Esophagus squamous epithelium (tissue), 5 donors: ENCODE results near the gene HIPK2. TPM values are rescaled to one million over a fixed set of nuclear protein-coding genes. Genes with fewer than 3 reads are reported as not detected.

Experiments
- DNase-seq: peaks from one replicate; lab custom pipeline; 2025; lab: John Stamatoyannopoulos, UW
- H3K27ac ChIP-seq, 4 donors: fragments of 200-600 bp; sonication (generic); one replicate each; pipeline ENCODE4 v1.5.1; 2016 to 2019; ENCODE audit warnings: mild to moderate bottlenecking in 1 of 4
- H3K27me3 ChIP-seq, 4 donors: fragments of 200-600 bp; sonication (generic); 1 replicate in 3 of 4; 2 replicates in 1 of 4; pipeline versions ENCODE4 v1.5.1 to v1.6.0; 2017 to 2021; ENCODE audit warnings: antibody characterized with exemption in 1 of 4
- H3K36me3 ChIP-seq, 3 donors: fragments of 200-600 bp; sonication (generic); one replicate each; pipeline ENCODE4 v1.5.1; 2016 to 2019
- H3K4me1 ChIP-seq, 3 donors: fragments of 200-600 bp; sonication (generic); one replicate each; pipeline ENCODE4 v1.5.1; 2017 to 2019
- H3K4me3 ChIP-seq, 4 donors: fragments of 200-600 bp; sonication (generic); 1 replicate in 3 of 4; 2 replicates in 1 of 4; pipeline ENCODE4 v1.5.1; 2016 to 2019; ENCODE audit warnings: mild to moderate bottlenecking in 2 of 4, moderate library complexity in 1 of 4
- H3K9me3 ChIP-seq, 3 donors: fragments of 200-600 bp; sonication (generic); one replicate each; pipeline ENCODE4 v1.5.1; 2016 to 2019
- CTCF ChIP-seq, 6 experiments: fragments of 450-650 bp in 4 of 6; fragments of 200-600 bp in 2 of 6; sonication (generic) in 2 of 6; IDR thresholded peaks; one replicate each; pipeline ENCODE4 v1.5.1; 2016 to 2019; ENCODE audit warnings: antibody characterized with exemption in 6 of 6, mild to moderate bottlenecking in 4 of 6, moderate library complexity in 4 of 6
- POLR2A ChIP-seq, 4 donors: fragments of 450-650 bp; IDR thresholded peaks; one replicate each; pipeline ENCODE4 v1.6.1; 2017; ENCODE audit warnings: antibody characterized with exemption in 4 of 4, mild to moderate bottlenecking in 4 of 4, moderate library complexity in 3 of 4
- WGBS, 2 donors: methylation state at CpG; one replicate each; pipeline ENCODE4 v1.1.5; 2018; 5-methylcytosine and 5-hydroxymethylcytosine counted together
- intact Hi-C: fragments of 100-400 bp; cut with DNase I; formaldehyde crosslinking; loops from one replicate; pipeline ENCODE4 v1.15.0; 2022
- total RNA-seq, 4 donors: library from RNA; depleted of rRNA; stranded (reverse); fragments of >200 nt; gene quantifications; one replicate each; pipeline ENCODE4 v1.1.0, GENCODE V29; 2016
- donor health status: DM: yes; HTN: yes; CAD: no.

HIPK2 gene
- total RNA-seq, 4 donors from 2014 or later: 17.8 to 37.9 (median 29.3) TPM

DNA sequence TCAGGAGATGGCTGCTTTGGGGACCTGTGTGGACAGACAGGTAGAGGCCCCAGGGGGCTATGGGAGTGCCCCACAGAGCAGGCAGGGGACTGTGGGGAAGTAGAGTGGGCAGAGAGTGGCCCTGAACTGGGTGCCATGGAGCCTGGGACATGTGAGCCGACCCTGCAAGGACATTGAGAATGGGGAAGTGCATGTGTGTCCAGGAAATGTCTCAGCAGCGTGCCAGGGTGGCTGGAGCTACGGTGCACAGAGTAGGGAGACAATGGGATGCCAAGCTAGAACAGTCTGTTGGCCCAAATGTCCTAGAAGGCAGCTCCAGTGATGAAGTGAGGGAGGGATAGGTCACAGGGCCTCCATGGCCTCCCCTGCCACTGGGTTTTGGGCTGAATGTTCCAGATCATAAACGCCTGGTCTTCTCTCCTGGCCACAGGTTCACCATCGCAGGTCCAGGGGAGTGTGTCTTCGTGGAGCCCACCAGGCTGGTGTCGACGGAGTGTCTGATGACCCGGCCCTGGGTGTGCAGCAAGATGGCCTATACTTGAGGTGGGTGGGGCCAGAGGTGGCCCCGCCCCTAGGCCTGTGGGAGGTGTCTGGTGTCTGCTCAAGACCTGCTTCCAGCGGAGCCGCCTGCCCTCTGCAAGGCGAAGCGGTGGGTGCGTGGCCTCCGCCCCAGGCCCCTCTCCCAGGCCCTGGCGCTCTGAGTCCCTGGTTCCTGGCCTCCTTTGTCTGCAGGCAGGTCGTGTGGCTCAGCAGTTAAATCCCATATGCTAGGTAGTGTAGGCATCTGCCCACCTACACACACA lies 233.8 kb downstream of the HIPK2 start:
- WGBS, 2 donors: 48 to 86% methylated on average over 4 to 11 of the region's 18 CpGs
- Histone ChIP-seq H3K9me3 (no peaks in the 10 kb centered on the region), H3K27ac (no peak overlapping the region), H3K27me3 (peaks cover 0 to 30% (median 0%) of the 10 kb centered on the region in 4 donors), H3K36me3 (no peaks in the 10 kb centered on the region), H3K4me3 (no peak overlapping the region), H3K4me1 (peaks cover 0 to 9% (median 0%) of the 10 kb centered on the region in 3 donors)
- no peak for DNase-seq
- no peak for TF ChIP-seq CTCF (IDR thresholded peaks at IDR 0.05)
- no peak for TF ChIP-seq POLR2A (IDR thresholded peaks at IDR 0.05)
- intact Hi-C loops: no loop called here

DNA sequence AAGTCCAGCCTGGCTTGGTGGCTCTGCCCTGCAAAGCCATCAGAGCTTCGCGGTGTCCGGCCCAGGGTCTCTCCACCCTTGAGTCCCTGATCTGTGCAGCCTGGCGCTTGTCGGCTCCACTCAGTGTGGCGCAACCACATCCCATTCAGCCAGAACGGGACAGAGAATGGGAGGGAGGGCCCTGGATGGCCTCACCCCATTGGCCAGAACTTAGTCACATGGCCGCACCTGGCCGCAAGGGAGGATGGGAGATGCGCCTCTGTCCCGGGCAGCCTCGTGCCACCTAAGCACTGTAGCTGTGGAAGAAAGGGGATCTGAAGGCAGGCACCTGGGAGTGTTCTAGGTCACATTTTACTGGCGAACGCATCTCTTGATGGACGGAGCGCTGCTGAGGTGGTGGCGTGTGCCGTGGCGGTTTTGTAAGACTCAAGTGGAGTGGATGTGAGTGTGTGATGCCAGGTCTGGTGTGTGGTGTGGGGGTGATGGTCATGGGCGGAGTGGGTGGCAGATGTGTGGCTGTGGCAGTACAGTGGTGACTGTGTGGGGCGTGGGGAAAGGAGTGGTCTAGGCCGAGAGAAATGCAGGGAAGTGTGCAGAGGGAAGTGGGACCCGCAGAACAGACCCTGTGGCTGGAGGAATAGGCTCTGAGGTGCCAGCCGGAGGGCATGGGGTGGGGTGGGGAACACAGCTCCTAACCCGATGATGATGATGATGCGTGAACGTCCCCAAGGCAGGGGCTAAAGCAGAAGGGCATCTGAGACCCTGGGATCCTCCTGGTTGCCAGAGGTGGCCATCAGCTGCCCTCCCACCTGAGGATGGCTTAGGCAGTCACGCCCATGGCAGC lies 235.3 kb downstream of the HIPK2 start:
- no peak for TF ChIP-seq CTCF (IDR thresholded peaks at IDR 0.05)
- no peak for TF ChIP-seq POLR2A (IDR thresholded peaks at IDR 0.05)
- Histone ChIP-seq H3K36me3 (no peaks in the 10 kb centered on the region), H3K9me3 (no peaks in the 10 kb centered on the region), H3K27me3 (peaks cover 0 to 30% (median 0%) of the 10 kb centered on the region in 4 donors), H3K4me3 (no peak overlapping the region), H3K27ac (no peak overlapping the region), H3K4me1 (peaks cover 0 to 9% (median 0%) of the 10 kb centered on the region in 3 donors)
- WGBS, 2 donors: 84 to 86% methylated on average over 15 to 16 of the region's 28 CpGs
- intact Hi-C loops: no loop called here
- DNase-seq: no peak

DNA sequence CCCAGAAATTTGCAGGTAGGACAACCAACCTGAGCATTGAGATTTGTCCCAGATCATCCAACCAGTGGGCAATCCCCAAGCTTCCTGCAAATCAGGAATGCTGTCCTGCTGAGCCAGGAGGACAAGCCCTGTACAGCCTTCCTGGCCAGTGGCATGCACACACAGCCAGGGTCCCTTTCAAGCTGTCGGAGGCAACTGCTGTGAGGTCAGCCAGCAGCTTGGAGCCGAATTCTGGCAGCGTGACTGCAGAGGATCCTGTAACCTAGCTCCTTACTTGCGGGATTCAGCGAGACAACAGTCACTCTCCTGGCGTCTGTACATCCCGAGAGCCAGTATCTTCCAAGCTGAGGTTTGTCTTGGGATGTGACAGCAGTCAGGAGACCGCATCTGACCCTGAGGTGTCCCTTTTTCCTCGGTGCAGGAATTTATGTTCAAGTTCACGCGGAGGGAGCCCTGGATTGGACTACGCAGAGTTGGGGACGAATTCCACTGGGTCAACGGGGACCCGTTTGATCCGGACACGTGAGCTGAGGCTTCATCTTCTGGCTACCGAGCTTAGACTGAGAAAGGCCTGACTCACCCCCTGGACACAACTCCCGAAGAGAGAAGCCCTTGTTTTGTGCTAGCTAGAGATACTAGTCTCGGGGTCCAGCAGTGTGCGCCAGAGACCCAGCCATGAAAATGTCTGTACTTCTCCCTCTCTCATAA lies 236.0 kb downstream of the HIPK2 start:
- Histone ChIP-seq H3K36me3 (no peaks in the 10 kb centered on the region), H3K4me3 (no peak overlapping the region), H3K27ac (no peak overlapping the region), H3K9me3 (no peaks in the 10 kb centered on the region), H3K27me3 (peaks cover 0 to 30% (median 0%) of the 10 kb centered on the region in 4 donors), H3K4me1 (peaks cover 0 to 9% (median 0%) of the 10 kb centered on the region in 3 donors)
- intact Hi-C loops: no loop called here
- 95 to 97% methylated on average over 3 to 4 of the region's 21 CpGs for WGBS, 2 donors
- TF ChIP-seq POLR2A (IDR thresholded peaks at IDR 0.05) (no peak), CTCF (IDR thresholded peaks at IDR 0.05) (no peak)
- no peak for DNase-seq

DNA sequence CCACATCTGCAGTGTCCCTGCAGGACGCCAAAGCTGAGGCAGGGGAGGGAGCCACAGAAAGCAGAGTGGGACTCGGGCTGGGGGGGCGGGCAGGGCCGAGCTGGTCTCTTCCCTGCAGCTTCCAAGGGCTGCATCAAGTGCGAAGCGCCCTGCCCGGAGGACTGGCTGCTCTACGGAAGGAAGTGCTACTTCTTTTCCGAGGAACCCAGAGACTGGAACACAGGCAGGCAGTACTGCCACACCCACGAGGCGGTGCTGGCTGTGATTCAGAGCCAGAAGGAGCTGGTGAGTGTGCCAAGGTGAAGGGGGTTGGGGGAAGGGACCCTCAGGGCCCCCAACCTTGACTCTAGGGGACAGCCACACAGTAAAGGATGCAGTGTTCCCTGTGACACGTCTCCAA lies 237.6 kb downstream of the HIPK2 start:
- H3K36me3 ChIP-seq: no peaks in the 10 kb centered on the region
- no peak overlapping the region for H3K27ac ChIP-seq
- WGBS, 2 donors: 49% methylated on average over 4 of the region's 12 CpGs; no CpG with 5 or more reads in 1 of the 2 donors
- H3K4me3 ChIP-seq: no peak overlapping the region
- H3K4me1 ChIP-seq: peaks cover 0 to 9% (median 0%) of the 10 kb centered on the region in 3 donors
- no peak for DNase-seq
- H3K9me3 ChIP-seq: no peaks in the 10 kb centered on the region
- TF ChIP-seq POLR2A (IDR thresholded peaks at IDR 0.05): no peak
- TF ChIP-seq CTCF (IDR thresholded peaks at IDR 0.05): no peak
- intact Hi-C loops: no loop called here
- peaks cover 0 to 30% (median 0%) of the 10 kb centered on the region in 4 donors for H3K27me3 ChIP-seq
